Measurements from ENCODE around the gene CHST11.
A peak's percentile ranks its signal among the peaks of the same experiment; 100 is the strongest.

The CHST11 gene

GRCh38 chr12:104704224-104704779, 247.6 kb downstream of the CHST11 start:
- no peak for DNase-seq
- intact Hi-C loops (cut with DNase I) = no loop called here

- no peak for DNase-seq
- intact Hi-C loops (cut with DNase I) = no loop called here
Observed at GRCh38 chr12:104707194-104707593, 250.4 kb downstream of the CHST11 start.

GRCh38 chr12:104707794-104708558, 251.2 kb downstream of the CHST11 start:
- intact Hi-C loops (cut with DNase I) = no loop called here
- peak in 6 of 42 donors; percentile 25 to 51 (median 40) for DNase-seq

DNA sequence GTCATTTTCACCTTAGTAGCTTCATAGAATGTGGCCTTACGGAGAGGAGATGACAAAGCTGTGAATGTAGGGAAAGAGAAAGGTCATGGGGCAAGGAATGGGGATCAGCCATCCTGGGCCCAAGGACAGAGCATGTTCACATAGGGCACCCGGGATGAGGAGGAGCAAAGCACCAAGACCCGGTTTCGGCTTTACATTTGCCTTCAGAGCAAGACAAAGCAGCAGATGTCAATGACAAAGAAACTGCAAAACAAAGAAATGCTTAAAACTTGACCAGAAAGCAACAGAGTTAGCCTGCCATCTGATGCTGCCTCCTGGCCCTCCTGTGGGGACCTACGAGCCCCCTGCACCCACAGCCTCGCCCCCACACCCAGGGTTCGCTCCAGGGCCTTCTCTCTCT, 252.1 kb downstream of the CHST11 start:
- DNase-seq = no peak

GRCh38 chr12:104709692-104710435, 253.1 kb downstream of the CHST11 start:
- intact Hi-C loops (cut with DNase I) = no loop called here
- peak in 11 of 42 donors; percentile 18 to 59 (median 32) for DNase-seq

More for the DNA sequence above, 252.1 kb downstream of the CHST11 start:
- intact Hi-C loops (cut with DNase I) = no loop called here

- DNase-seq = peak in 3 of 42 donors; percentile 24 to 33 (median 32)
- intact Hi-C loops (cut with DNase I) = no loop called here
Observed at GRCh38 chr12:104710940-104711689, 254.4 kb downstream of the CHST11 start.

- intact Hi-C loops (cut with DNase I) = no loop called here
- DNase-seq = no peak
Observed at GRCh38 chr12:104712477-104712876, 255.7 kb downstream of the CHST11 start.

- intact Hi-C loops (cut with DNase I) = no loop called here
- no peak for DNase-seq
Observed at GRCh38 chr12:104712968-104713367, 256.2 kb downstream of the CHST11 start.

DNA sequence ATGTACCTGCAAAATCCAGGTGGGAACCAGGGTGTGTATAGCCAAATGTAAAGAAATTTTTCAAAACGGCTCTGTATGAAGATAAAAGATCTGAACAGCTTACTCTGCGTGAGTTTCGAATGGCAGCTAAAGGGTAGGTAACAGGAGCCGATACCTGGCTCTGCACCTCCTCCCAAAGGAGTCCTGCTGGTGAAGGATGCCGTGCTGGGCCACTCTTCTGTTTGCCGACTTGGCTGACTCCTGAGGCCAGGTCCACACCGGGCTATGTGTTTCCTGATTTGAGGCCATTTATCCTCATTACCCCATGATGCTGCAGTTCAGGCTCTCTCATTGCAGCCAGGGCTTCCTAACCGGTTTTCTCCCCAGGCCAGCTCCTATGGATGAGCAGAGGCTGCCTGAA, 256.7 kb downstream of the CHST11 start:
- DNase-seq = no peak
- intact Hi-C loops (cut with DNase I) = no loop called here

- intact Hi-C loops (cut with DNase I) = no loop called here
- DNase-seq = no peak
Observed at GRCh38 chr12:104714369-104714768, 257.6 kb downstream of the CHST11 start.

DNA sequence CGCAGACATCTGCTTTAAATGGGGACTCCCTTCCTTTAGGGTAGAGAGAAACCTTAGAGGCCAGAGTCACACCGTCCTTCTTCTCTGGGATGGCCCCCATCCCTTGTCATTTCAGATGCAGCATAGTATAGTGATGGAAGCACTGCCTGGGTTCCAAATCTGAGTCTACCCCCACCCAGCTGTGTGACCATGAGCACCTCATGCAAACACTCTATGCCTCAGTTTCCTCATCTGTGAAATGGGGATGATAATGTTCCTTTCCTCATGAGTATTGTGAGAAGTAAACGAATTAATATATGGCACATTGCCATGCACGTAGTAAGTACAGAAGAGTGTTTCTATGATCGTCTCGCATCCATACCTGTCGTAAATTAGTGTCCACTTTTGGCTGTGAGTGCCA, 259.4 kb downstream of the CHST11 start:
- DNase-seq = no peak
- intact Hi-C loops (cut with DNase I) = no loop called here

DNA sequence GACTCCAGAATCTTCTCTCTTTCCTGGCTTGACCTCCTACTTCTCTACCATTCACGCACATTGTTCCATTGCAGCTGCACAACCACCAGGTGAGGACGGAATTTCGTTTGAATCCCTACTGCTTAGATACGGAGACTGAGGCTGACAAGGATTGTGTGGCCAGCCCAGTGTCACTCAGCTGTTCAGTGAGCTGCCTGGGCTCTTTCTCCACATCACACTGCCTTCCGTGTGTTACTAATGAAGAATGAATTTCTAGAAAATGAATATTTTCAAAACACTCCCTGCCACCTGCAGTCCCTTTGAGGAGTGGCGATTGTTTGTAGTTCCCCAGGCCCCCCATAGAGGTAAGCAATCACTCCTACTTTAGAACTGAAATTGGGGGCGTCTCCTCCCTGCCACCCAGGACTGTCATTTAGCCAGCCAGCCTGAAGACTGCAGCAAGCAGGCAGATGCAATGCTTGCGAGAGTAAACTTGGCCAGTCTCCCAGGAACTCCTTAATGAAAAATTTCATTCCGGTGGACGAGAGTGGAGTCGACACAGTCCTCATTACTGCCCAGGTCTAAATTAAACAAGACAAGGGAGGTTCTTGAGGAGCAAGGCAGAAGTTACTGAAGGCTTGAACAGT, 261.7 kb downstream of the CHST11 start:
- intact Hi-C loops (cut with DNase I) = no loop called here
- DNase-seq = peak in 1 of 42 donors; percentile 33

DNA sequence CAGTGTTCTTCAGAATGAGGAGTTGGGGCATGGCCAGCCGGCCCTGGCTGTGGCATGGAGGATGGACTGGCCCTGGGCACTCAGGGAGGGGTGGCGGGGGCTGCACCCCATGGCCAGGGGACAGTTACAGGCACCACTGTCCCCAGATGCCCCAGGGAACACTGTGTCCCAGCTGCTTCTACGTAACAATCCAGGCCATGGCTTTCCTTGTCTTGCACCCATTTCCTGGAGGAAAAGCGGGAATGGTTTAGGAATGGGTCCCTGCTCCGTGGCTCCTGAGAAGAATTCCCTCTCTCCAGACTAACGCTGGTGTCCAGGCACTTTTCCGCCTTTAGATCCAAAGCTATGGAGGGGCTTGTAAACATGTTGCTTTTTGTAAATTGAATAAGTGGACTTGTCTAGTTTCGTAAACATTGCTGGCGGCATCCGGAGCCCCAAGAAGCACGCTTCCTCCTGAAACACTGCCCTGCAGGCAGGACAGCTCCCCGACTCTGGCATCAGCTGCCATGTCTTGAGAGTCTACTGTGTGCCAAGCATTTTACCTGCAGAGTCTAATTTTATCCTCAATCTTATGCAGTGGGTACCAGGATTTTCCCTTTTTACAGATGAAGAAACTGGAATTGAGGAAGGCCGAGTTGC, 263.1 kb downstream of the CHST11 start:
- intact Hi-C loops (cut with DNase I) = no loop called here
- peak in 1 of 42 donors; percentile 8 for DNase-seq

GRCh38 chr12:104720339-104721038, 263.7 kb downstream of the CHST11 start:
- DNase-seq = peak in 1 of 42 donors; percentile 11
- intact Hi-C loops (cut with DNase I) = no loop called here

DNA sequence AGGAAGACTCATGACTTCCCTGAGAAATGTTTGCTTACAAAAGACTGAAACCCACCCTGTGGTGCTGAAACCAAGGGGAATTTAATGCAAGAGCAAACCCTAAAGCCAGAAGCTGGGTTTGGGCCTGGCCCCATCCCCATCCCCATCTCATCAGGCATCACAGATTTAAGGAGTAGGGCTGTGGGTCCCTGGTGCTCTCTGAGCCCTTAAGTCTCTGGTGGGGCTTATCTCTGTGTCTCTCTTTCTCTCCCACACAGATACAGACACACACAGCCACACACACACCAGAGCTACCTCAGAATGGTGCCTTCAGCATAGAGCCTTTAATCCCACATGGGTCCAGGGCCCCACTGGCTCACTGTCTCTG, 264.3 kb downstream of the CHST11 start:
- DNase-seq = no peak
- intact Hi-C loops (cut with DNase I) = no loop called here

GRCh38 chr12:104721936-104722335, 265.2 kb downstream of the CHST11 start:
- intact Hi-C loops (cut with DNase I) = no loop called here
- DNase-seq = no peak

DNA sequence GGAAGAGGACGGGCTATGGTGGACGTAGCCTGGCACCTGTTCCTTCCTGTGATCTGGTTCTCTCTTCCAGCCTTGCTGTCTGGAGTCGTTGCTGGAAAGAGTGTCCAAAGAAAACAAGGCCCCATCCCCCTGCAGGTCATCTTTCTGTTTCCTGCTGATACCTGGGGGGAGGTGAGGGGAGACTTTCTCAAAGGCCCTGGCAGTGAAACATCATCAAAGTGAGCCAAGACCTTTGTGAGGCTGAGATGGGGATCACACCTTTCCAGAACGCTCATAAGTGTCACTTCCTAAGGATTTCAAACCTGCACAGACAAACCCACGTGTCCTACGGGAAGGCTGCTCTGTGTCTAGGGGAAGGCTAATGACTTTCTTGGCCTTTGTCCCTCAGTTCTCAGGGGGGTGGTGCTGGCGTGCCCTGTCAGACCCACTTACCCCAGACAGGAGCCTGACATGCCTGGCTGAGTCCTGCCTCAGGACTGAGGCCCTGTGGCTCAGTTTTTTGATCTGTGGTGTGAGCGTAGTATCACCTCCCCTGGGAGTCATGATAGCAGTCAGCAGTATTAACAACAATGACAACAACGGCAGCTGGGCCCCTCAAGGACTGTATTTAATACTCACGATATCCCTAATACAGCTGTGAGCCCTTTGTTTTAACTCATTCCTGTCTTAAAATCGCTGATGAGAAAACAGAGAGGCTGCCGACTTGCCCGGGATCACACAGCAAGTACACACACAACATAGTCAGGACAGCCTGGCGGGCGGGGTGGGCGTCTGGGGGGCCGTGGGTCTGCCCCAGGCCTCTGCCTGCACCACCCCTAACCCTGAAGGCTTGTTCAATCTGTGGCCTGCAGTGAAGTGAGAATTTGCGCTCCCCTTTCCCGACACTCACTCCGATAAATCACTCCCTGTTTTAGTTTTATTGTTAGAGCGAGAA, 266.1 kb downstream of the CHST11 start:
- intact Hi-C loops (cut with DNase I) = no loop called here

More for the DNA sequence above, 266.1 kb downstream of the CHST11 start:
- no peak for DNase-seq

All from head of caudate nucleus (tissue), 42 donors.